Bronchial epithelial cell (primary cell): Measurements from ENCODE around the gene UBL5. TPM values are rescaled to one million over a fixed set of nuclear protein-coding genes. Genes with fewer than 3 reads are reported as not detected.
"Not testable (repeated sequence)": the region's sequence is repeated elsewhere in the genome, so short reads cannot be mapped to it uniquely, and the experiment has no call there.

Experiments used
- DNase-seq: peaks from one replicate; pipeline ENCODE4 v3.0.0-alpha.2; 2010; ENCODE audit warnings: low read depth
- FAIRE-seq: peaks from 2 replicates; lab custom pipeline; 2011; peaks lifted over from hg19 to GRCh38; lab: Jason Lieb, UNC
- H3K27me3 ChIP-seq: 2 replicates; pipeline ENCODE4 v1.5.1; 2011; ENCODE audit warnings: low read length; ENCODE audit not compliant: control insufficient read depth, insufficient read depth
- H3K36me3 ChIP-seq: 2 replicates; pipeline ENCODE4 v1.5.1; 2011; ENCODE audit warnings: low read length; ENCODE audit not compliant: control insufficient read depth, insufficient read depth
- H3K4me3 ChIP-seq: 2 replicates; pipeline ENCODE4 v1.5.1; 2011; ENCODE audit warnings: mild to moderate bottlenecking, low read depth, low read length, control low read depth
- total RNA-seq: library from RNA; depleted of rRNA; stranded (reverse); fragments of >200 nt; gene quantifications from 2 replicates; pipeline ENCODE4 v1.2.1, GENCODE V29; 2014
- TF ChIP-seq, protein P1 (sequence below): IDR thresholded peaks from 2 replicates; pipeline ENCODE4 v1.5.1; 2011; ENCODE audit warnings: mild to moderate bottlenecking, moderate library complexity, low read length, control low read depth, inconsistent platforms; ENCODE audit not compliant: insufficient read depth, severe bottlenecking

Gene UBL5
- total RNA-seq, 1 donor from 2014 or later: 314 TPM

GRCh38 chr19:9819596-9819909 is 8.2 kb upstream of the UBL5 start:
- Histone ChIP-seq H3K36me3 (no peaks in the 10 kb centered on the region), H3K4me3 (peak overlapping the region; percentile 29), H3K27me3 (no peaks in the 10 kb centered on the region)
- TF ChIP-seq, protein P1, sequence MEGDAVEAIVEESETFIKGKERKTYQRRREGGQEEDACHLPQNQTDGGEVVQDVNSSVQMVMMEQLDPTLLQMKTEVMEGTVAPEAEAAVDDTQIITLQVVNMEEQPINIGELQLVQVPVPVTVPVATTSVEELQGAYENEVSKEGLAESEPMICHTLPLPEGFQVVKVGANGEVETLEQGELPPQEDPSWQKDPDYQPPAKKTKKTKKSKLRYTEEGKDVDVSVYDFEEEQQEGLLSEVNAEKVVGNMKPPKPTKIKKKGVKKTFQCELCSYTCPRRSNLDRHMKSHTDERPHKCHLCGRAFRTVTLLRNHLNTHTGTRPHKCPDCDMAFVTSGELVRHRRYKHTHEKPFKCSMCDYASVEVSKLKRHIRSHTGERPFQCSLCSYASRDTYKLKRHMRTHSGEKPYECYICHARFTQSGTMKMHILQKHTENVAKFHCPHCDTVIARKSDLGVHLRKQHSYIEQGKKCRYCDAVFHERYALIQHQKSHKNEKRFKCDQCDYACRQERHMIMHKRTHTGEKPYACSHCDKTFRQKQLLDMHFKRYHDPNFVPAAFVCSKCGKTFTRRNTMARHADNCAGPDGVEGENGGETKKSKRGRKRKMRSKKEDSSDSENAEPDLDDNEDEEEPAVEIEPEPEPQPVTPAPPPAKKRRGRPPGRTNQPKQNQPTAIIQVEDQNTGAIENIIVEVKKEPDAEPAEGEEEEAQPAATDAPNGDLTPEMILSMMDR: no peak
- FAIRE-seq (no peak), DNase-seq (no peak)

DNA sequence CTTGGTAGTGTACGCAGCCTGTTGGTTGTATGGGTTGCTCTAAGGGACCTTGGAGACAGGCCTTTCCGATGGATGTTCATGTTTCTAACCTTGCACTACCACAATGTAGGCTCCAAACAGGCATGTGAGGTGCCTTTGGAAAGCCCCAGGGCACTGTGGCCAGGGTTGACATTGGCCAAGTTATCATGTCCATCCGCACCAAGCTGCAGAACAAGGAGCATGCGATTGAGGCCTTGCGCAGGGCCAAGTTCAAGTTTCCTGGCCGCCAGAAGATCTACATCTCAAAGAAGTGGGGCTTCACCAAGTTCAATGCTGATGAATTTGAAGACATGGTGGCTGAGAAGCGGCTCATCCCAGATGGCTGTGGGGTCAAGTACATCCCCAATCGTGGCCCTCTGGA is 7.7 kb upstream of the UBL5 start:
- not testable (repeated sequence) for H3K4me3 ChIP-seq, H3K27me3 ChIP-seq, DNase-seq, H3K36me3 ChIP-seq, FAIRE-seq

DNA sequence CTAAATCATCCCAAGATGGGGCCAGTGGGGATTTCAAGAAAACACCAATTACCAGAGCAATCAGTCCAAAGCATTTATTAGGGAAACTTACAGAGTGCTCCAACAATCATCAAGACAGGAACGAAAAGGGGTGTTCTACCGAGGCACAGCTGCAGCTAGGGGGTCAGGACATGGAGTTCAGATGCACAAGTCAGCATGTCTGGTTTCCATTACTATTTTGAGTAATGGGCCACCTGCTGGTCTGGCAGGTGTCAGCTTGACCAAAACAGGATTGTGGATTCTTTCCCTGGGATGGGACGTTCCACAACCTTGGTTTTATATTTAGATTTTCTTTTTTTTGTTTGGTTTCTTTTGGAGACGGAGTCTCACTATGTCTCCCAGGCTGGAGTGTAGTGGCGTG is 3.9 kb upstream of the UBL5 start:
- Histone ChIP-seq H3K4me3 (no peak overlapping the region), H3K36me3 (no peaks in the 10 kb centered on the region), H3K27me3 (no peaks in the 10 kb centered on the region)
- no peak for FAIRE-seq
- DNase-seq: no peak
- TF ChIP-seq, protein P1: no peak

- TF ChIP-seq, protein P1: no peak
- FAIRE-seq (no peak), DNase-seq (no peak)
These were observed 889 bp downstream of the UBL5 start for GRCh38 chr19:9828551-9829063.

DNA sequence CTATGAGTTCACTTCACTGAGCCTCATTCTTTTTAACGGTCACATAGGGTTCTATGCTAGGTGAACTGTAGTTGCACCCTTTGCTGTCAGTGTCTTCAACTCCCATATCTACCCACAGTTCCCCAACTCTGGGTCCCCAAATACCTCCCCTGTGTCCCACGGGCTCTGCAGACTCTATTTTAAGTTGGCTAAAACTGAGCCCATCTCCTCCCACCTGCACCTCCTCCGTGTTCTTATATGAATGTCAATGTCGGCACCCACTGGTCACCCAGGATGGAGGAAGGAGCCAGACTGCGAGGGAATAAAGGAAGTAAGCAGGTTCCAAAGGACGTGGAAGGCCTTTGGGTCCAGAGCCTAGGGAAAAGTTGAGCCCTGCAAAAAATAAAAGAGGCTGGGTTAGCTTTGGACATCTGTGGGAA is 6.6 kb downstream of the UBL5 start:
- FAIRE-seq (no peak), DNase-seq (no peak)
- TF ChIP-seq, protein P1: no peak
- H3K36me3 ChIP-seq: peaks cover 7% of the 10 kb centered on the region
- peak overlapping the region; percentile 87 for H3K4me3 ChIP-seq
- no peaks in the 10 kb centered on the region for H3K27me3 ChIP-seq

More at GRCh38 chr19:9828551-9829063, 889 bp downstream of the UBL5 start:
- no peaks in the 10 kb centered on the region for H3K36me3 ChIP-seq
- H3K27me3 ChIP-seq: no peaks in the 10 kb centered on the region
- peak overlapping the region; percentile 83 for H3K4me3 ChIP-seq

- peak within 1 kb of the TSS; percentile 87 for H3K4me3 ChIP-seq
- peak; percentile 92 for DNase-seq
- peaks cover 9% of the 10 kb centered on the region for H3K36me3 ChIP-seq
- H3K27me3 ChIP-seq: no peaks in the 10 kb centered on the region
- FAIRE-seq: no peak
- TF ChIP-seq, protein P1: peak; percentile 66
These were observed 7.2 kb downstream of the UBL5 start, which contains the start of gene PIN1 for GRCh38 chr19:9834726-9835506. PIN1 (plus strand) TSS chr19:9835318; CDS start chr19:9835345, 27 bp downstream.
